ENCODE data around the gene TMEM44. TPM values are rescaled to one million over a fixed set of nuclear protein-coding genes. Genes with fewer than 3 reads are reported as not detected.

TMEM44 gene
- total and polyA plus RNA-seq, 9 of the 15 experiments (the other 6 are each of a cell fraction or from before 2014, with no cell fraction given), result 0.53 to 18.1 (median 11.3) TPM

GRCh38 chr3:194559530-194559929, 73.7 kb downstream of the TMEM44 start:
- WGBS (ENCODE audit: insufficient coverage, low coverage, missing lambda C conversion rate), result 57% methylated on average over 5 of the region's 5 CpGs
- ATAC-seq, result no peak
- no peak for FAIRE-seq
- no peak for TF ChIP-seq ARID4B (CRISPR knock-in tag; IDR thresholded peaks at IDR 0.05)
- TF ChIP-seq FOS (IDR thresholded peaks at IDR 0.05; ENCODE audit: extremely low read depth, insufficient read length), result no peak
- TF ChIP-seq NR0B1 (IDR thresholded peaks at IDR 0.05; ENCODE audit: partially characterized antibody), result no peak
- no peak for TF ChIP-seq IRF1 (CRISPR knock-in tag; IDR thresholded peaks at IDR 0.05; ENCODE audit: borderline replicate concordance)
- no peak for TF ChIP-seq HINFP (tag; conservative IDR thresholded peaks at IDR 0.05; ENCODE audit: low read depth)
- TF ChIP-seq DLX4 (CRISPR knock-in tag; IDR thresholded peaks at IDR 0.05), result no peak
- no peak for TF ChIP-seq HIVEP1 (CRISPR knock-in tag; IDR thresholded peaks at IDR 0.05)
- no peak for TF ChIP-seq THAP12 (CRISPR knock-in tag; IDR thresholded peaks at IDR 0.05)
- TF ChIP-seq NRF1 (conservative IDR thresholded peaks at IDR 0.05 in 1 of 2, IDR thresholded peaks at IDR 0.05 in 1 of 2), result no peak
- no peak for TF ChIP-seq ZNF239 (CRISPR knock-in tag; IDR thresholded peaks at IDR 0.05)
- TF ChIP-seq CBX2 (IDR thresholded peaks at IDR 0.05; ENCODE audit: insufficient read depth, low read length, poor library complexity, severe bottlenecking), result no peak

More at GRCh38 chr3:194559530-194559929, 73.7 kb downstream of the TMEM44 start:
- in situ Hi-C loops (cut with MboI) (no loop called here), intact Hi-C loops (cut with micrococcal nuclease) (no loop called here)
- Histone ChIP-seq H3K36me3 (ENCODE audit: control insufficient read depth, insufficient read depth, low read length) (no peaks in the 10 kb centered on the region), H3K27ac (ENCODE audit: extremely low read depth, low read depth, low read length) (no peak overlapping the region), H3K9me3 (replicated peaks; ENCODE audit: control insufficient read depth, insufficient read depth, low read depth, low read length) (no peaks in the 10 kb centered on the region), H3K27me3 (ENCODE audit: control insufficient read depth in 2 of 2, insufficient read depth in 2 of 2, low read length in 2 of 2) (no peaks in the 10 kb centered on the region), H3K4me3 (no peak overlapping the region), H2AFZ (ENCODE audit: low read depth, low read length) (no peak overlapping the region), H3K9ac (ENCODE audit: insufficient read depth in 1 of 2, low read depth in 2 of 2, low read length in 2 of 2) (no peak overlapping the region), H3K4me1 (replicated peaks in 1 of 2; ENCODE audit: control insufficient read depth in 2 of 2, insufficient read depth in 2 of 2, low read length in 2 of 2) (peaks cover 6 to 31% of the 10 kb centered on the region in 2 experiments; a peak in 4 of 5 replicates), H3K4me2 (ENCODE audit: insufficient read depth, low read length) (no peak overlapping the region), H3K9me1 (ENCODE audit: control insufficient read depth, insufficient read depth, low read length) (peaks cover 4% of the 10 kb centered on the region), H4K20me1 (replicated peaks; ENCODE audit: control insufficient read depth, insufficient read depth, low read length) (no peaks in the 10 kb centered on the region), H3K79me2 (ENCODE audit: control insufficient read depth, insufficient read depth, low read length) (no peaks in the 10 kb centered on the region)
- POLR2A ChIA-PET, result no interaction called here
- no peak for DNase-seq (ENCODE audit: extremely low read depth in 1 of 4, low spot score in 3 of 4)
- CTCF ChIA-PET (ENCODE audit: low intra/inter-chr PET ratio), result no interaction called here
- BruUV-seq (replicated peaks), result no TSS peak
